ENCODE measurements around the gene DKK3.

The DKK3 gene

GRCh38 chr11:11966826-11967668, 41.4 kb downstream of the DKK3 start:
- DNase-seq (ENCODE audit: low read depth), result peak; percentile 47

GRCh38 chr11:11966354-11966741, 42.1 kb downstream of the DKK3 start:
- no peak for DNase-seq (ENCODE audit: low read depth)

DNA sequence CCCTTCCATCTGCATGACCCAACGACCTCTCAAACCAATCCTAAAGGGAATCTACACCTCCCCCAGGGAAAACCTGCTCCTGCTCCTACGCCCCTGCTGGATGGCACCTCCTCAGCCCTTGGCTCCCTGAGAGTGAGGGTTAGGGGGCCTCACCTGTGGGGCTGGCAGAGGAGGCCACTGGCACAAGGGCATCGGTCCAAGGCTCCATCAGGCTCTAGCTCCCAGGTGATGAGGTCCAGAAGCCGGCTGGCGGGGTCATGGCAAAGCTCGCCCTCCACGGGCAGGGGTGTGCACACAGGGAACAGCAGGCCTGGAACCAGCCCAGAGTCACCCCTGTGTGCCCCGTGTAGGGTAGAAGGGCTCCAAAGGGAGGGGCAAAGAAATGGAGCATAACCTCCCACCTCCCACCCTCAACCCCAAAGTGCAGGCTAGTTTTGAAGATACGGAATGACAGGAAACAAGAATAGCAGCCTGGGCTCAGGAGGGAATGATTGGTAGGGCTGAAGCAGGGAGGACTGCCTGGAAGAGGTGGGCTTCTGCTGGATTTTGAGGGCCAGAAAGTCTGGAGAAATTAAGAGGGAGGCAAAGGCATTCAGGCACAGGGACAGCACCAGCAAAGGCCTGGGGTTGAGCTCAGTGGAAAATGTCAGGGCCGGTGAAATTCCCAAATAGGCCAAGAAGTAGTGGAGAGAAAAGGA, 42.6 kb downstream of the DKK3 start:
- no peak for DNase-seq (ENCODE audit: low read depth)

GRCh38 chr11:11965192-11965591, 43.2 kb downstream of the DKK3 start:
- no peak for DNase-seq (ENCODE audit: low read depth)

DNA sequence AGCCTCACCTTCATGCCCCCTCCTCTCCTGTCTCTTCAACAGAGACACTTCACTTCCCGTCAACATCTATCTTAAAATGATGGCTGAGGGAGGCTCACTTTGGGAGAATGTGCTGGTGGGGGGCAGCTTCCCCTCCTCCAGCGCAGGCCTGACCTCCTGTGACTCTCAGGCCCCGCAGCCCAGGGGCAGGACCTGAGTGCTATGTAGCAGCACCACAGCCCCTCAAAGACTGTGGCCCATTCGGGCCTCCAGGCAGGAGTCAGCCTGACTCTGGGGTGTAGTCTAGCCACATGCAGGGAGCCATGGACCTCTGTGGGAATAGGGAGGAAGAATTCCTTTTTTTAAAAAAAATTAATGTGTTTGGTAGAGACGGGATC, 43.7 kb downstream of the DKK3 start:
- DNase-seq (ENCODE audit: low read depth), result no peak

GRCh38 chr11:11963842-11964773, 44.3 kb downstream of the DKK3 start:
- DNase-seq (ENCODE audit: low read depth), result no peak

DNA sequence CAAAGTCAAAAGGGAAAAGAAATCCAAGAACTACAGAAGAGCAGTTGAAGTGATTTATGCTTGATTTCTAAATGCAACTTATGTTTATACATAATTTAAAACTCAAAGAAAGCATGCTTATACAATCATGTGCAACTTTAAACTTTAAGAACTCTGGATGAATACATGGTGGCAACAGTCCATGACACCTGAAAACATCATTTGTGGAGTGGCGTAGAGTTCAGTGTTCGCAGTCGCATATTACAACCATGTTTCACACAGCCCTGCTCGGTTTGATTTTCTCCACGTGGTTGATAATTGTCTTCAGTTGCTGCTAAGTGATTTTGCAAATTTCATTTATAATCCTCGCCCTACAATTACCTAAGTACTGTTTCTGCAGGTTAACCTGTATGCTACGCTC, 45.4 kb downstream of the DKK3 start:
- DNase-seq (ENCODE audit: low read depth), result no peak

- no peak for DNase-seq (ENCODE audit: low read depth)
Observed at GRCh38 chr11:11961399-11962028, 46.9 kb downstream of the DKK3 start.

- DNase-seq (ENCODE audit: low read depth), result no peak
Observed at GRCh38 chr11:11960687-11961086, 47.7 kb downstream of the DKK3 start.

DNA sequence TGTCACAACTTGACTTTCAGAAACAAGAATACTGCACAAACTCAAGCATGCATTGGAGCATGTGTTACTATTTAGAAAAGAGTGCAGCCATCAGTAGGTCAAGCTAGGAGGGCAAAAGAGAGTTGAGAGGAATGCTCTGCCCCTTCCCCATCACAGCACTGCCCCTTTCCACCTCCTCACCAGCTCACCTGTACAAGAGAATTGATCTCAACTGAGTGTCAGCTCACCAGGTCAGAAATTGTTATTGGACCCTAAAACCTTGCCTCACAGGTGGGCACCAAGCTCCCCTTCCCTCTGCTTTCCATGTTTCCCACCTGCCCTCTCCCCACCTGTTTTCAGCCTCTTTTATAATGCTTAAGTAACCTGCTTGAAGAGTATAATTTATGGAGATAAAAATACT, 48.8 kb downstream of the DKK3 start:
- no peak for DNase-seq (ENCODE audit: low read depth)

GRCh38 chr11:11958403-11959231, 49.8 kb downstream of the DKK3 start:
- DNase-seq (ENCODE audit: low read depth), result no peak

GRCh38 chr11:11956006-11956405, 52.4 kb downstream of the DKK3 start:
- DNase-seq (ENCODE audit: low read depth), result no peak

GRCh38 chr11:11952036-11952435, 56.4 kb downstream of the DKK3 start:
- DNase-seq (ENCODE audit: low read depth), result no peak

- no peak for DNase-seq (ENCODE audit: low read depth)
Observed at GRCh38 chr11:11949482-11949881, 58.9 kb downstream of the DKK3 start.

DNA sequence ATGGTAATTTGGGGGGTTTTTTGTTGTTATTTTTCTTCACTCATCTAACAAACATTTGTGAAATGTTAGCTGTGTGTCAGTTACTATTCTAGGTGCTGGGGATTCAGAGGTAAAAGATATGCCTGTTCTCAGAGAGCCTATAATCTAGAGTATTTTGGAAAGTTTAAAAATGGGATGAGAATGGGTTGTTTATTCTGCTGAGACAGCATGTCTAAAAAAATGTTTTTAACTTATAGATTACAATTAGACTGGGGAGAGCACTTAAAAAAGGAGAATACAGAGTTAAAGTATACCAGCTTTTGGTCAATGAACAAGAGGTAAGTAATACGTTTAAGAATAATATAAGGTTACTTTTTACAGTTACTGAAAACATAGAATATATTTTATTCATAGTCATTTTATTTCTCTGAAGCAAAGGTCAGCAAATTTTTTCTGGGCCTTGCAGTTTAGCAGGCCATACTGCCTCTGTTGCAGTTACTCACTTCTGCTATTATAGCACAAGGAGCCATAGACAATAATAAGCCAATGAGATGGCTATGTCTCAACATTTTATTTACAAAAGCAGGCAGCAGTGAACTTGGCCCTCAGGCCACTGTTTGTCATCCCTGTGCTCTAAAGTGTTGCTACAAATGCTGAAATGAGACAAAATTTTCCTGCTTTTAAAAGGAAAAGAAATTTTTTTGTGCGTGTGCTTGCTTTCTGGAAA, 60.0 kb downstream of the DKK3 start:
- DNase-seq (ENCODE audit: low read depth), result no peak

GRCh38 chr11:11947825-11948224, 60.6 kb downstream of the DKK3 start:
- no peak for DNase-seq (ENCODE audit: low read depth)

GRCh38 chr11:11946878-11947277, 61.5 kb downstream of the DKK3 start:
- DNase-seq (ENCODE audit: low read depth), result no peak

DNA sequence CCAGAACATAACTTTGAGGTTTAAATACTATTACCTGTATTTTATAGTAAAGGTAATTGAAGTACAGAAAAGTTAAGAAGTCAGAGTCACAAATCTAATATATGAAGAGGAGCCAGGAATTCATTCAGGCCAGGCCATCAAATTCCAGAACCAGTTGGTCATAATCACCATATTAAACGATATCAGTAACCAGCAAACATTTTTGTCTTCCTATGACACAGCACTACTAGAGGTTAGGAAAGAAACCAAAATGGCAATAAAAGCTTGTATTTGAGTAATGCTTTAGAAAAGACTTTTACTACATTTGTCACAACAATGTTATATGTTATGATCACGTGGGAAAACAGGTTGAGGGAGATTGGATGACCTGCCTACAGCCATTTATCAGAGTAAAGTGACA, 62.2 kb downstream of the DKK3 start:
- DNase-seq (ENCODE audit: low read depth), result no peak

DNA sequence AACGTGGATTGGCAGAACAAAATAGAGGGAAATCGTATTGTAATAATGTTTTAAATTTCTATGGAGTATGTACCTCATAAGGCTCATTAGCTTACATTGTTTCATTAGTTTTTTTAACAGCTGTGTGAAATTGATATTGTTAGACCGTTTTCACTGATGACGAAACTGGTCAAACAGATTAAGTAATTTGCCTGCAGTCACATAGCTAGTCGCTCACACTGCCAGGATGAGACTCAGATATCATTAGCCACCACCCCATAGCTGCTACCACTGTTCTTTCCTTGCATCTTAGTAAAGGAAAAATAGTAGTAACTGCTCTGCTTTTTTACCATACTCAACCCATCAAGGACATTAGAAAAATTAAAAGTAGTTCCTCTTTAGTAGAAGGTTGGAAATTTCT, 64.0 kb downstream of the DKK3 start:
- no peak for DNase-seq (ENCODE audit: low read depth)

DNA sequence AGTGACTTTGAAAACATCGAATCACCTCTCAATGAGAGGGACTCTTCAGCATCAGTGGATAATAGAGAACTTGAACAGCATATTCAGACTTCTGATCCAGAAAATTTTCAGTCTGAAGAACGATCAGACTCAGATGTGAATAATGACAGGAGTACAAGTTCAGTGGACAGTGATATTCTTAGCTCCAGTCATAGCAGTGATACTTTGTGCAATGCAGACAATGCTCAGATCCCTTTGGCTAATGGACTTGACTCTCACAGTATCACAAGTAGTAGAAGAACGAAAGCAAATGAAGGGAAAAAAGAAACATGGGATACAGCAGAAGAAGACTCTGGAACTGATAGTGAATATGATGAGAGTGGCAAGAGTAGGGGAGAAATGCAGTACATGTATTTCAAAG, 65.8 kb downstream of the DKK3 start:
- no peak for DNase-seq (ENCODE audit: low read depth)

- no peak for DNase-seq (ENCODE audit: low read depth)
Observed at GRCh38 chr11:11940551-11940950, 67.9 kb downstream of the DKK3 start.
